ENCODE data around the gene STAC. TPM values are rescaled to one million over a fixed set of nuclear protein-coding genes. Genes with fewer than 3 reads are reported as not detected.

The STAC gene
- total RNA-seq, 2 donors from 2014 or later = 42.5 to 62.3 TPM

DNA sequence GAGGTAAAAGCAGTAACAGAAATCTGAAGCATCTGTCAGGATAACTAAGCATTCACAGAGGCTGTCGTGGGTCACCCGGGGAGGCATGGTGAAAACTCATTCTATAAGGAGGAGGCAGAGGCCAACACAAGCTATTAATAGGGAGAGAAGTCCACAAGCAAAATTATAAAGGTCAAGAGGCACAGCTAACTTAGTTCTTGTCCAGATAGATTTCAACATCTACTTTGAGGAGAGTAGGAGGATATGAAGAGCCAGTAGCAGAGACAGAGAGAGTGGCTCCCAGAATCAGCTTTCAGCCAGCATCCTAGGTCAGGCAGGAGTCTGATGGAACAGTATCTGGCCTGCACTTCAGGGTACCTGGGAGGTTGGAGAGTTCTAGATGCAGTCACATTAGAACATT is 95.3 kb downstream of the STAC start:
- no peak overlapping the region for H3K27ac ChIP-seq
- H3K4me3 ChIP-seq = no peak overlapping the region
- H3K4me1 ChIP-seq (ENCODE audit: control insufficient read depth in 1 of 2, low read depth in 2 of 2) = no peaks in the 10 kb centered on the region
- no peaks in the 10 kb centered on the region for H3K27me3 ChIP-seq (replicated peaks; ENCODE audit: insufficient read depth)
- DNase-seq (ENCODE audit: low spot score) = no peak
- H3K9me3 ChIP-seq = no peaks in the 10 kb centered on the region
- H3K36me3 ChIP-seq = no peaks in the 10 kb centered on the region
- no peak for ATAC-seq (ENCODE audit: insufficient number of reproducible peaks, low FRiP score, low read depth)
- TF ChIP-seq, protein P1, sequence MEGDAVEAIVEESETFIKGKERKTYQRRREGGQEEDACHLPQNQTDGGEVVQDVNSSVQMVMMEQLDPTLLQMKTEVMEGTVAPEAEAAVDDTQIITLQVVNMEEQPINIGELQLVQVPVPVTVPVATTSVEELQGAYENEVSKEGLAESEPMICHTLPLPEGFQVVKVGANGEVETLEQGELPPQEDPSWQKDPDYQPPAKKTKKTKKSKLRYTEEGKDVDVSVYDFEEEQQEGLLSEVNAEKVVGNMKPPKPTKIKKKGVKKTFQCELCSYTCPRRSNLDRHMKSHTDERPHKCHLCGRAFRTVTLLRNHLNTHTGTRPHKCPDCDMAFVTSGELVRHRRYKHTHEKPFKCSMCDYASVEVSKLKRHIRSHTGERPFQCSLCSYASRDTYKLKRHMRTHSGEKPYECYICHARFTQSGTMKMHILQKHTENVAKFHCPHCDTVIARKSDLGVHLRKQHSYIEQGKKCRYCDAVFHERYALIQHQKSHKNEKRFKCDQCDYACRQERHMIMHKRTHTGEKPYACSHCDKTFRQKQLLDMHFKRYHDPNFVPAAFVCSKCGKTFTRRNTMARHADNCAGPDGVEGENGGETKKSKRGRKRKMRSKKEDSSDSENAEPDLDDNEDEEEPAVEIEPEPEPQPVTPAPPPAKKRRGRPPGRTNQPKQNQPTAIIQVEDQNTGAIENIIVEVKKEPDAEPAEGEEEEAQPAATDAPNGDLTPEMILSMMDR (IDR thresholded peaks at IDR 0.05) = no peak

DNA sequence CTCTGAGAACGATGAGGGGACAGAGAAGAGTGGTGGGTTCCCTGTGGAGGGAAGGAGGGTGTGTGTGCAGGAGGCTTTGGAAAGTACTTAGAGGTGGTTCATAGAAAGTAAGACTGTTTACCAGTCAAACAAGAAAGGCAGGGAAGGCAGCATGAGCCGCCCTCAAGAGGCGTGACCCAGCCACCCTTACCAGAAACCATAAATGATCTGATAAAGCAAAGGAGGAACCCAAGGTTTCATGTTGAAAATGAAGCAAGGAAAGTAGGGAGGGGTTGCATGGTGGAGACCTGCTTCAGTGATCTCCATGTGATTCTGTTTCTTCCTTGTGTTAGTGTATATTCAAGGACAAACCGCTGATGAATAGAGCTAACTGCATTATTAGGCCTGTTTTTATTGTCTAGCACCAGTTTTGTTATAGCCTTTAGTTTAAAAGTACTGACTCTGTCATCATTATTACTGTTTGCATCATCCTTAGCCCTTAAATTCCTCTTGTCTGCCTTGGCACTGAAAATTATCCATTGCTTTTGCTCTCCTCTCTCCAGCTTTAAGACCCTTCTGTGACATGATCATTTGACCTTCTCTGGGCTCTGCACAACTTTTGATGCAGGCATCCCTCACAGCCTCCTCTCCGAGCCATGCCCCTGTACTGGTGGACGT is 96.1 kb downstream of the STAC start:
- Histone ChIP-seq H3K4me3 (no peak overlapping the region), H3K4me1 (ENCODE audit: control insufficient read depth in 1 of 2, low read depth in 2 of 2) (no peaks in the 10 kb centered on the region), H3K9me3 (no peaks in the 10 kb centered on the region), H3K36me3 (no peaks in the 10 kb centered on the region), H3K27me3 (replicated peaks; ENCODE audit: insufficient read depth) (no peaks in the 10 kb centered on the region), H3K27ac (no peak overlapping the region)
- no peak for ATAC-seq (ENCODE audit: insufficient number of reproducible peaks, low FRiP score, low read depth)
- no peak for DNase-seq (ENCODE audit: low spot score)
- TF ChIP-seq, protein P1 (IDR thresholded peaks at IDR 0.05) = no peak

DNA sequence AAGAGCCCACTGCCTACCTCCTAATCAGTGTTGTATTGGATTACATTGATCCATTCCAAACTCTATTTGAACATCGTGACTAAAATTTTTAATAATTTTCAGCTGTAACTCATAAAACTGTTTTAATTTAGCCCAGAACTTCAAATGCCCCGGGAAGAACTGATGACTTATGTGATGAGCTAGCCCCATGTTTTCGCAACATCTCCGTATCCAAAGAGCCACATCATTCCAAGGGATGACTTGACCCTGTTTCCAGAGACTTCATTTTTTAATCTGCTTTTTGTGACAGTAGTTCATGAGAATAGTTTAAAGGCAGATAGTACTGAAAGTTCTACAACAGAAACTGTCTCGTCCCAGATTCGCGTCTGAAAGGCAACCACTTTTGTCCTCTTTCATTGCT is 97.4 kb downstream of the STAC start:
- Histone ChIP-seq H3K4me3 (no peak overlapping the region), H3K36me3 (no peaks in the 10 kb centered on the region), H3K4me1 (ENCODE audit: control insufficient read depth in 1 of 2, low read depth in 2 of 2) (no peaks in the 10 kb centered on the region), H3K27me3 (replicated peaks; ENCODE audit: insufficient read depth) (no peaks in the 10 kb centered on the region), H3K9me3 (no peaks in the 10 kb centered on the region), H3K27ac (no peak overlapping the region)
- TF ChIP-seq, protein P1 (IDR thresholded peaks at IDR 0.05) = no peak
- no peak for ATAC-seq (ENCODE audit: insufficient number of reproducible peaks, low FRiP score, low read depth)
- DNase-seq (ENCODE audit: low spot score) = no peak

DNA sequence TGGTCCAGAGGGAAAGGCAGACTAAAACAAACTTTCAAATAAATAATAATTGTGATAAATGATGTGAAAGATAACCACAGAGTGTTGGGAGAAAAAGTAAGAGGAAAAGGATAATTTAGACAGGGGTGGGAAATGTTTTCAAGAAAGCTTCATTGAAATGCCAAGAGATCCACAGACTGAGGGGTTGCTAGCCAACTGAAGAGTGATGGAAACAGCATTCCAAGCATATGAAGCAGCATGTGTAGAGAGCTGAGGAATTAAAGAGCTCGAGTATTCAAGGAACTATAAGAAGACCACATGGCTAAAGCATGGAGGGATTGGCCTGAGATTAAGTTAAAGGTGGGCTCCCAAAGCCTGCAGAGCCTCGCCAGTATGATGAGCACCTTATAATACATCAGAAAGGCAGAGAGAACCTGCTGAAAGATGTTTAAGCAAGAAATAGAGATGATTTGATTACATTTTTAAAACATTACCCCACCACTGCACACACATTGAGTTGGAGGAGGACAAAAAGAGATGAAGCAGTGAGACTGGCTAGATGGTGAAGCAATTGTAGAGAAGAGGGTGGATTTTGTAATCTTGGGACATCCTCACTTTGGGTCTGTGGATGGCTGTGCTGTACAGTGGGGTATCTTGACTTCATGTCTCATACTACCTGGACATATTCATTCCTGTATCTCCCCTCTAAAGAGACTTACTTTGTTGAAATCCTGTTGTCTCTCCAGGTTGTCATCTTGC is 100.8 kb downstream of the STAC start:
- TF ChIP-seq, protein P1 (IDR thresholded peaks at IDR 0.05) = no peak
- Histone ChIP-seq H3K9me3 (no peaks in the 10 kb centered on the region), H3K36me3 (peaks cover 2% of the 10 kb centered on the region), H3K4me3 (no peak overlapping the region), H3K27me3 (replicated peaks; ENCODE audit: insufficient read depth) (no peaks in the 10 kb centered on the region), H3K4me1 (ENCODE audit: control insufficient read depth in 1 of 2, low read depth in 2 of 2) (no peaks in the 10 kb centered on the region), H3K27ac (peak overlapping the region in 1 of 2 donors; percentile 6)
- ATAC-seq (ENCODE audit: insufficient number of reproducible peaks, low FRiP score, low read depth) (no peak), DNase-seq (ENCODE audit: low spot score) (no peak)

DNA sequence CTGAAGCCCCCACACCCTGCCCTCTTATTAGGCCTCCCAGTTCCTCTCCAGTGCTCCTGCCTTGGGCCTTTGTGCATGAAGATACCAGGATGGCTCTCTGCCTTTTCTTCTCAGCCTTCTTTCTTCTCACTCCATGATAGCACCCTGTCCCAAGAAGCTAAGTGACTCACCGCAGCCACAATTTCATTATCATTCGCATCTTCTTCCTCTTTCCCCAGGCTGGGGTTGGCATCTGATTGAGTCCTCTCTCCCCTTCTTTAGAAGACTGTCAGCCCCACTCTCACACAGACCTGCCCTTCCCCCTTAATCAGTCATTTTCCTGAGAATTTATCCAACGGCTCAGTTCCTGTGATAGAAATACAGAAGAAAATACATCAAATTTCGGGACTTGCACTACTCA is 102.0 kb downstream of the STAC start:
- DNase-seq (ENCODE audit: low spot score) (no peak), ATAC-seq (ENCODE audit: insufficient number of reproducible peaks, low FRiP score, low read depth) (no peak)
- Histone ChIP-seq H3K4me1 (ENCODE audit: control insufficient read depth in 1 of 2, low read depth in 2 of 2) (no peaks in the 10 kb centered on the region), H3K36me3 (peaks cover 4% of the 10 kb centered on the region), H3K9me3 (no peaks in the 10 kb centered on the region), H3K27ac (no peak overlapping the region), H3K4me3 (no peak overlapping the region), H3K27me3 (replicated peaks; ENCODE audit: insufficient read depth) (no peaks in the 10 kb centered on the region)
- TF ChIP-seq, protein P1 (IDR thresholded peaks at IDR 0.05) = no peak

Measured in thoracic aorta (tissue), 2 donors.